ENCODE data around the gene REM2. TPM values are rescaled to one million over a fixed set of nuclear protein-coding genes. Genes with fewer than 3 reads are reported as not detected.

Gene REM2
- total and polyA plus RNA-seq, 2 donors (not counting 1 experiment from before 2014, with no cell fraction given), result 0.06 to 0.17 TPM

DNA sequence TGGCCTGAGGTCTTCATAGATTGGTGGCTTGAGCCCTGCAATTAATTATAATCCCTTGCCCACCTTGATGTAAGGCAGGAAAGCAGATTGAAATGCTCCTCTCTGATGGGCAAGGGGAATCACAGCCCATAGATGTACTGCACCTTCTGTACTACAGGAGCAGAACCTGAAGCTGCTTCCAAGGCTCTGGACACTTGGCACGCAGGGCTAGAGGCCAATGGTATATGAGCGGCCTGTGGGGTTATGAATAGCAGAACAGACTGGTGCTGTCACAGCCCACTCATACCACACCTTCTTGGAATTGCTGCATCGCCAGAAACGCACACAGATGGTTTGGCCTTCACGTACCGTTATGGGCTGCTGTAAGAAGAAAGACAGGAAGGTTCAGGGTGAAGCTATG, 37.7 kb downstream of the REM2 start:
- peaks cover 17% of the 10 kb centered on the region for H3K79me2 ChIP-seq (ENCODE audit: control insufficient read depth, insufficient read depth, low read length)
- H3K9ac ChIP-seq (ENCODE audit: insufficient read depth, low read length), result no peak overlapping the region
- no peak overlapping the region for H3K4me3 ChIP-seq (replicated peaks in 1 of 4; ENCODE audit: control extremely low read depth in 1 of 4, insufficient read depth in 1 of 4, low read depth in 3 of 4, low read length in 4 of 4)
- H2AFZ ChIP-seq (ENCODE audit: low read length), result no peak overlapping the region
- no peaks in the 10 kb centered on the region for H3K27me3 ChIP-seq (ENCODE audit: control insufficient read depth, insufficient read depth, low read length)
- peaks cover 10% of the 10 kb centered on the region for H3K36me3 ChIP-seq (ENCODE audit: control insufficient read depth, insufficient read depth, low read length)
- H3K27ac ChIP-seq (ENCODE audit: insufficient read depth, low read length), result no peak overlapping the region
- DNase-seq (ENCODE audit: low read depth in 2 of 2), result no peak
- no peaks in the 10 kb centered on the region for H3K9me3 ChIP-seq (ENCODE audit: control insufficient read depth, insufficient read depth, low read depth, low read length)
- TF ChIP-seq EZH2 (IDR thresholded peaks at IDR 0.05; ENCODE audit: low read length, missing control alignments), result no peak
- TF ChIP-seq, protein P1, sequence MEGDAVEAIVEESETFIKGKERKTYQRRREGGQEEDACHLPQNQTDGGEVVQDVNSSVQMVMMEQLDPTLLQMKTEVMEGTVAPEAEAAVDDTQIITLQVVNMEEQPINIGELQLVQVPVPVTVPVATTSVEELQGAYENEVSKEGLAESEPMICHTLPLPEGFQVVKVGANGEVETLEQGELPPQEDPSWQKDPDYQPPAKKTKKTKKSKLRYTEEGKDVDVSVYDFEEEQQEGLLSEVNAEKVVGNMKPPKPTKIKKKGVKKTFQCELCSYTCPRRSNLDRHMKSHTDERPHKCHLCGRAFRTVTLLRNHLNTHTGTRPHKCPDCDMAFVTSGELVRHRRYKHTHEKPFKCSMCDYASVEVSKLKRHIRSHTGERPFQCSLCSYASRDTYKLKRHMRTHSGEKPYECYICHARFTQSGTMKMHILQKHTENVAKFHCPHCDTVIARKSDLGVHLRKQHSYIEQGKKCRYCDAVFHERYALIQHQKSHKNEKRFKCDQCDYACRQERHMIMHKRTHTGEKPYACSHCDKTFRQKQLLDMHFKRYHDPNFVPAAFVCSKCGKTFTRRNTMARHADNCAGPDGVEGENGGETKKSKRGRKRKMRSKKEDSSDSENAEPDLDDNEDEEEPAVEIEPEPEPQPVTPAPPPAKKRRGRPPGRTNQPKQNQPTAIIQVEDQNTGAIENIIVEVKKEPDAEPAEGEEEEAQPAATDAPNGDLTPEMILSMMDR (conservative IDR thresholded peaks at IDR 0.05 in 1 of 2, IDR thresholded peaks at IDR 0.05 in 1 of 2; ENCODE audit: low read depth in 1 of 2, low read length in 2 of 2), result no peak
- no peaks in the 10 kb centered on the region for H4K20me1 ChIP-seq (ENCODE audit: control insufficient read depth, extremely low read depth, insufficient read depth, low read length)
- no peaks in the 10 kb centered on the region for H3K4me1 ChIP-seq (ENCODE audit: control insufficient read depth, extremely low read depth, insufficient read depth, low read length)
- H3K4me2 ChIP-seq (ENCODE audit: extremely low read depth, insufficient read depth, low read length), result no peak overlapping the region

DNA sequence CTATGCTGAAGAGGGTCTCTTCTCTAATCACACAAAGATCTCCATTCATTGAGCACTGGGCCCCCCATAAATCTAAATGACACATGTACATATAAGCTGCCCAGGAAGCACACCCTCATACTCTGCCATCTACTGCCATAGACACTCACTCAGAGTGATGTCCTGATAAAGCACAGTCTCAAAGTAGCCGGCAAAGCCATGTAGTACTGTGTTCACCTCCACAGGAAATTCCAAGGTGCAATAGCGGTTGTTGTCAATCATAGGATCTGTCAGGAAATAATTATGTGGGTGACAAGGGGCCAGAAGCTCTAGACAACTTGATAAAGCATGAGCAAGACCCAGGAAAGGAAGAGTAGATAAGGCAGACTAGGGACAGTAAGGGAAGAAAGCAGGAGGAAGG, 39.3 kb downstream of the REM2 start:
- no peaks in the 10 kb centered on the region for H3K4me1 ChIP-seq (ENCODE audit: control insufficient read depth, extremely low read depth, insufficient read depth, low read length)
- H3K27me3 ChIP-seq (ENCODE audit: control insufficient read depth, insufficient read depth, low read length), result no peaks in the 10 kb centered on the region
- H3K9ac ChIP-seq (ENCODE audit: insufficient read depth, low read length), result no peak overlapping the region
- H3K79me2 ChIP-seq (ENCODE audit: control insufficient read depth, insufficient read depth, low read length), result peaks cover 9% of the 10 kb centered on the region
- no peak for DNase-seq (ENCODE audit: low read depth in 2 of 2)
- no peak overlapping the region for H3K27ac ChIP-seq (ENCODE audit: insufficient read depth, low read length)
- no peak overlapping the region for H3K4me3 ChIP-seq (replicated peaks in 1 of 4; ENCODE audit: control extremely low read depth in 1 of 4, insufficient read depth in 1 of 4, low read depth in 3 of 4, low read length in 4 of 4)
- H3K36me3 ChIP-seq (ENCODE audit: control insufficient read depth, insufficient read depth, low read length), result peaks cover 14% of the 10 kb centered on the region
- no peak overlapping the region for H3K4me2 ChIP-seq (ENCODE audit: extremely low read depth, insufficient read depth, low read length)
- H3K9me3 ChIP-seq (ENCODE audit: control insufficient read depth, insufficient read depth, low read depth, low read length), result no peaks in the 10 kb centered on the region
- no peak overlapping the region for H2AFZ ChIP-seq (ENCODE audit: low read length)
- TF ChIP-seq, protein P1 (conservative IDR thresholded peaks at IDR 0.05 in 1 of 2, IDR thresholded peaks at IDR 0.05 in 1 of 2; ENCODE audit: low read depth in 1 of 2, low read length in 2 of 2), result no peak
- TF ChIP-seq EZH2 (IDR thresholded peaks at IDR 0.05; ENCODE audit: low read length, missing control alignments), result no peak
- no peaks in the 10 kb centered on the region for H4K20me1 ChIP-seq (ENCODE audit: control insufficient read depth, extremely low read depth, insufficient read depth, low read length)

DNA sequence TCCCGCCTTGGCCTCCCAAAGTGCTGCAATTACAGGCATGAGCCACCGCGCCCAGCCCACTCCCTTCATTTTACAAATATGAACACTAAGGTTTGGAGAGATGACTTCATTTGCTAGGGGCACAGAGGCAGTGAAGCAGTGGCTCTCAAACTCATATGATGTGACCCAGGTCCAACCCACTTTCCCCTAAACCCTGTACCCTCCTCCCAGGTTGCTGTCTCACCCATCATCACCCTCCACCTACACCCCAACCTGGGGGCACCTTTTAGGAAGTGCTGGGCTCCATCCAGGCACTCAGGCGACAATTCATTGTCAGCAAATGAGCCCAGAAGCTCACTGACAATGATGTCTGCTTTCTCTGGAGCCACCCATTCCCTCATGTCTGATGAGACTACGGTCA, 40.7 kb downstream of the REM2 start:
- Histone ChIP-seq H3K4me3 (replicated peaks in 1 of 4; ENCODE audit: control extremely low read depth in 1 of 4, insufficient read depth in 1 of 4, low read depth in 3 of 4, low read length in 4 of 4) (no peak overlapping the region), H3K4me1 (ENCODE audit: control insufficient read depth, extremely low read depth, insufficient read depth, low read length) (peaks cover 7% of the 10 kb centered on the region), H3K9ac (ENCODE audit: insufficient read depth, low read length) (no peak overlapping the region), H2AFZ (ENCODE audit: low read length) (no peak overlapping the region), H3K27ac (ENCODE audit: insufficient read depth, low read length) (no peak overlapping the region), H3K79me2 (ENCODE audit: control insufficient read depth, insufficient read depth, low read length) (peaks cover 14% of the 10 kb centered on the region), H3K36me3 (ENCODE audit: control insufficient read depth, insufficient read depth, low read length) (peaks cover 16% of the 10 kb centered on the region), H4K20me1 (ENCODE audit: control insufficient read depth, extremely low read depth, insufficient read depth, low read length) (no peaks in the 10 kb centered on the region), H3K4me2 (ENCODE audit: extremely low read depth, insufficient read depth, low read length) (no peak overlapping the region), H3K27me3 (ENCODE audit: control insufficient read depth, insufficient read depth, low read length) (no peaks in the 10 kb centered on the region), H3K9me3 (ENCODE audit: control insufficient read depth, insufficient read depth, low read depth, low read length) (no peaks in the 10 kb centered on the region)
- no peak for DNase-seq (ENCODE audit: low read depth in 2 of 2)
- no peak for TF ChIP-seq EZH2 (IDR thresholded peaks at IDR 0.05; ENCODE audit: low read length, missing control alignments)
- TF ChIP-seq, protein P1 (conservative IDR thresholded peaks at IDR 0.05 in 1 of 2, IDR thresholded peaks at IDR 0.05 in 1 of 2; ENCODE audit: low read depth in 1 of 2, low read length in 2 of 2), result no peak
